MM.1S (cell line): Measurements from ENCODE around the gene MICALL2.

Source experiments
- DNase-seq: peaks from one replicate; pipeline ENCODE4 v3.0.0-alpha.2; 2015
- H2AFZ ChIP-seq: fragments of 300-600 bp; sonication (generic); 2 replicates; pipeline ENCODE4 v1.6.0; 2016; ENCODE audit warnings: antibody characterized with exemption, low read length
- H3F3A ChIP-seq: fragments of 300-600 bp; sonication (generic); 2 replicates; pipeline ENCODE4 v1.6.1; 2016; ENCODE audit warnings: mild to moderate bottlenecking, antibody characterized with exemption, low read length, moderate library complexity, mixed read lengths; ENCODE audit not compliant: insufficient read depth
- H3K27ac ChIP-seq: fragments of 300-600 bp; sonication (generic); 2 replicates; pipeline ENCODE4 v1.5.1; 2016; ENCODE audit warnings: mild to moderate bottlenecking, low read length
- H3K27me3 ChIP-seq: fragments of 300-600 bp; sonication (generic); replicated peaks from 2 replicates; pipeline ENCODE4 v1.6.0; 2016; ENCODE audit warnings: low read length; ENCODE audit not compliant: insufficient read depth
- H3K36me3 ChIP-seq: fragments of 300-600 bp; sonication (generic); replicated peaks from 2 replicates; pipeline ENCODE4 v1.6.1; 2016; ENCODE audit warnings: mild to moderate bottlenecking, low read length, mixed read lengths; ENCODE audit not compliant: insufficient read depth
- H3K4me1 ChIP-seq: fragments of 300-600 bp; sonication (generic); 2 replicates; pipeline ENCODE4 v1.6.1; 2016; ENCODE audit warnings: low read length, mixed read lengths
- H3K4me2 ChIP-seq: fragments of 300-600 bp; sonication (generic); 2 replicates; pipeline ENCODE4 v1.6.0; 2016; ENCODE audit warnings: low read depth, low read length
- H3K4me3 ChIP-seq: fragments of 300-600 bp; sonication (generic); 2 replicates; pipeline ENCODE4 v1.5.1; 2016; ENCODE audit warnings: low read length, mixed read lengths
- H3K79me2 ChIP-seq: fragments of 300-600 bp; sonication (generic); 2 replicates; pipeline ENCODE4 v1.6.1; 2016; ENCODE audit warnings: mixed run types, low read length, mixed read lengths
- H3K9ac ChIP-seq: fragments of 300-600 bp; sonication (generic); 2 replicates; pipeline ENCODE4 v1.6.1; 2016; ENCODE audit warnings: low read length, mixed read lengths
- H3K9me2 ChIP-seq: fragments of 300-600 bp; sonication (generic); replicated peaks from 2 replicates; pipeline ENCODE4 v1.6.1; 2016; ENCODE audit warnings: mild to moderate bottlenecking, low read length, mixed read lengths; ENCODE audit not compliant: insufficient read depth
- H3K9me3 ChIP-seq: fragments of 300-600 bp; sonication (generic); replicated peaks from 2 replicates; pipeline ENCODE4 v1.6.1; 2016; ENCODE audit warnings: mild to moderate bottlenecking, low read length, mixed read lengths; ENCODE audit not compliant: insufficient read depth
- H4K20me1 ChIP-seq: fragments of 300-600 bp; sonication (generic); 2 replicates; pipeline ENCODE4 v1.6.1; 2016; ENCODE audit warnings: mild to moderate bottlenecking, low read length, moderate library complexity, mixed read lengths; ENCODE audit not compliant: insufficient read depth
- CTCF ChIP-seq: fragments of 300-600 bp; sonication (generic); IDR thresholded peaks from 2 replicates; pipeline ENCODE4 v1.5.1; 2016; ENCODE audit warnings: antibody characterized with exemption, low read length, mixed read lengths
- EZH2 ChIP-seq: fragments of 300-600 bp; sonication (generic); optimal IDR thresholded peaks from 2 replicates; pipeline ENCODE3; 2017; ENCODE audit warnings: low read depth, mild to moderate bottlenecking, antibody characterized with exemption, low read length, mixed read lengths
- EZH2phosphoT487 ChIP-seq: fragments of 300-600 bp; sonication (generic); IDR thresholded peaks from 2 replicates; pipeline ENCODE4 v1.6.1; 2018; ENCODE audit warnings: antibody characterized with exemption, low read length

MICALL2 gene

GRCh38 chr7:1450431-1450830 is 8.8 kb downstream of the MICALL2 start:
- no peaks in the 10 kb centered on the region for H3K27me3 ChIP-seq
- no peak overlapping the region for H3K4me3 ChIP-seq
- H3K79me2 ChIP-seq, result no peaks in the 10 kb centered on the region
- H3K4me1 ChIP-seq, result peaks cover 6% of the 10 kb centered on the region; the same call in 1 of the 2 replicates
- no peaks in the 10 kb centered on the region for H3K9me3 ChIP-seq
- no peak overlapping the region for H3K9ac ChIP-seq
- H3K27ac ChIP-seq, result no peak overlapping the region
- H4K20me1 ChIP-seq, result no peaks in the 10 kb centered on the region
- peaks cover 5% of the 10 kb centered on the region; the same call in 1 of the 2 replicates for H3F3A ChIP-seq
- no peaks in the 10 kb centered on the region for H3K9me2 ChIP-seq
- no peak for TF ChIP-seq CTCF
- TF ChIP-seq EZH2phosphoT487, result no peak
- no peak for TF ChIP-seq EZH2
- no peak for DNase-seq
- H2AFZ ChIP-seq, result no peak overlapping the region
- no peak overlapping the region for H3K4me2 ChIP-seq
- no peaks in the 10 kb centered on the region for H3K36me3 ChIP-seq

GRCh38 chr7:1449951-1450350 is 9.3 kb downstream of the MICALL2 start:
- DNase-seq, result no peak
- TF ChIP-seq CTCF, result no peak
- TF ChIP-seq EZH2phosphoT487, result no peak
- no peak for TF ChIP-seq EZH2
- Histone ChIP-seq H3K79me2 (no peaks in the 10 kb centered on the region), H3K27me3 (no peaks in the 10 kb centered on the region), H3K36me3 (no peaks in the 10 kb centered on the region), H3K27ac (no peak overlapping the region), H3K9me2 (no peaks in the 10 kb centered on the region), H3K9me3 (no peaks in the 10 kb centered on the region), H3K4me1 (peaks cover 5% of the 10 kb centered on the region; the same call in 1 of the 2 replicates), H3K4me2 (no peak overlapping the region), H3K9ac (no peak overlapping the region), H2AFZ (no peak overlapping the region), H3K4me3 (no peak overlapping the region), H3F3A (peaks cover 2% of the 10 kb centered on the region; the same call in 1 of the 2 replicates), H4K20me1 (no peaks in the 10 kb centered on the region)

GRCh38 chr7:1449501-1449900 is 9.8 kb downstream of the MICALL2 start:
- H3K27me3 ChIP-seq, result no peaks in the 10 kb centered on the region
- no peaks in the 10 kb centered on the region for H3K36me3 ChIP-seq
- no peak for TF ChIP-seq CTCF
- TF ChIP-seq EZH2, result no peak
- no peak for TF ChIP-seq EZH2phosphoT487
- H2AFZ ChIP-seq, result no peak overlapping the region
- no peak for DNase-seq
- H3K79me2 ChIP-seq, result no peaks in the 10 kb centered on the region
- H3K9me2 ChIP-seq, result no peaks in the 10 kb centered on the region
- no peak overlapping the region for H3K27ac ChIP-seq
- H3K4me3 ChIP-seq, result no peak overlapping the region
- no peaks in the 10 kb centered on the region for H3K9me3 ChIP-seq
- no peak overlapping the region for H3K9ac ChIP-seq
- no peaks in the 10 kb centered on the region for H4K20me1 ChIP-seq
- H3K4me1 ChIP-seq, result peaks cover under 1% of the 10 kb centered on the region; the same call in 1 of the 2 replicates
- H3K4me2 ChIP-seq, result no peak overlapping the region
- no peaks in the 10 kb centered on the region for H3F3A ChIP-seq
